ENCODE measurements around the gene LRRC23. TPM values are rescaled to one million over a fixed set of nuclear protein-coding genes. Genes with fewer than 3 reads are reported as not detected.

The LRRC23 gene
- total and polyA plus RNA-seq, 9 of the 15 experiments (the other 6 are each of a cell fraction or from before 2014, with no cell fraction given) = 2.2 to 7.0 (median 3.0) TPM

GRCh38 chr12:6867413-6868210, 37.0 kb upstream of the LRRC23 start, which contains the start of gene TPI1 (continued):
- TF ChIP-seq MLLT1 (IDR thresholded peaks at IDR 0.05) = 0 out of 4 replicates have a peak, but pooled peaks of 1 of the 2 experiments have one; percentile 7
- peak; percentile 95 for TF ChIP-seq GTF2E2 (tag; IDR thresholded peaks at IDR 0.05)
- peak; percentile 95 for TF ChIP-seq POLR2AphosphoS5 (IDR thresholded peaks at IDR 0.05; ENCODE audit: control insufficient read depth, insufficient read depth, low read depth, low read length)
- TF ChIP-seq CREB1 (IDR thresholded peaks at IDR 0.05) = no peak
- TF ChIP-seq CREB1 (CRISPR knock-in tag; IDR thresholded peaks at IDR 0.05) = no peak; the same call in 1 of the 2 replicates
- TF ChIP-seq DPF2 (IDR thresholded peaks at IDR 0.05) = no peak
- no peak for TF ChIP-seq NCOA6 (IDR thresholded peaks at IDR 0.05)
- TF ChIP-seq ELF1 (tag; IDR thresholded peaks at IDR 0.05) = no peak
- peak; percentile 43 for TF ChIP-seq PCBP2 (IDR thresholded peaks at IDR 0.05; ENCODE audit: low read depth, low read length, poor library complexity, severe bottlenecking)
- TF ChIP-seq ZNF507 (tag; conservative IDR thresholded peaks at IDR 0.05) = no peak
- TF ChIP-seq PHF20 (IDR thresholded peaks at IDR 0.05; ENCODE audit: partially characterized antibody) = no peak
- no peak for TF ChIP-seq DACH1 (IDR thresholded peaks at IDR 0.05; ENCODE audit: partially characterized antibody)
- TF ChIP-seq ZFX (CRISPR knock-in tag; IDR thresholded peaks at IDR 0.05) = peak; percentile 85
- TF ChIP-seq RBM15 (IDR thresholded peaks at IDR 0.05; ENCODE audit: insufficient read depth, low read length) = 0 out of 2 replicates have a peak, but pooled peaks have one; percentile 48
- no peak; the same call in 1 of the 2 replicates for TF ChIP-seq NR2C2 (CRISPR knock-in tag; IDR thresholded peaks at IDR 0.05)
- peak; percentile 38; the same call in 1 of the 2 replicates for TF ChIP-seq NR2C2 (tag; IDR thresholded peaks at IDR 0.05)
- TF ChIP-seq BRD9 (IDR thresholded peaks at IDR 0.05; ENCODE audit: low read depth, partially characterized antibody) = no peak
- no peak for TF ChIP-seq ZNF778 (CRISPR knock-in tag; IDR thresholded peaks at IDR 0.05)
- TF ChIP-seq TAF1 (IDR thresholded peaks at IDR 0.05; ENCODE audit: control insufficient read depth, extremely low read depth, insufficient read depth, low read length, severe bottlenecking) = peak; percentile 89
- TF ChIP-seq FOSL1 (tag; conservative IDR thresholded peaks at IDR 0.05) = no peak
- TF ChIP-seq THRAP3 (IDR thresholded peaks at IDR 0.05; ENCODE audit: borderline replicate concordance) = no peak
- TF ChIP-seq VEZF1 (CRISPR knock-in tag; IDR thresholded peaks at IDR 0.05) = no peak; the same call in 1 of the 2 replicates
- TF ChIP-seq TFAM (CRISPR knock-in tag; conservative IDR thresholded peaks at IDR 0.05) = no peak
- no peak for TF ChIP-seq ZBTB5 (IDR thresholded peaks at IDR 0.05)
- peak; percentile 49; the same call in 1 of the 2 replicates for TF ChIP-seq NR3C1 (CRISPR knock-in tag; IDR thresholded peaks at IDR 0.05)
